IMR-90 (cell line): ENCODE data around the gene RANBP6. TPM values are rescaled to one million over a fixed set of nuclear protein-coding genes. Genes with fewer than 3 reads are reported as not detected.

Experiments used
- ATAC-seq: fragments of 200-7000 bp; cut with Tn5 transposase; 2 replicates; pipeline ENCODE4 v1.9.1; 2020; ENCODE audit warnings: low read depth, mild to moderate bottlenecking, moderate library complexity
- BruUV-seq: library from RNA; stranded (reverse); fragments of 400-500 nt; replicated peaks from 2 replicates; lab custom pipeline; 2021; lab: Mats Ljungman, UMichigan
- CTCF ChIA-PET: fragments of 300-600 bp; formaldehyde crosslinking; extraction: SDS; loops from one replicate; lab custom pipeline; 2021; ENCODE audit warnings: antibody characterized with exemption; lab: Yijun Ruan, JAX
- POLR2A ChIA-PET: fragments of 300-600 bp; sonication (Branson Sonifier 250); formaldehyde crosslinking; loops from one replicate; lab custom pipeline; 2022; ENCODE audit warnings: antibody characterized with exemption; ENCODE audit not compliant: unreplicated experiment; lab: Charles Lee
- DNase-seq: peaks from one replicate; pipeline ENCODE4 v3.0.0; 2013
- H2AFZ ChIP-seq: replicated peaks from 2 replicates; pipeline ENCODE3; 2013; ENCODE audit warnings: low read length, mild to moderate bottlenecking; ENCODE audit not compliant: poor library complexity
- H2AK5ac ChIP-seq: 2 replicates; pipeline ENCODE4 v1.6.1; 2013; ENCODE audit warnings: low read depth, low read length, inconsistent platforms
- H2AK9ac ChIP-seq: replicated peaks from 2 replicates; pipeline ENCODE3; 2013; ENCODE audit warnings: mild to moderate bottlenecking, low read depth, low read length, moderate library complexity; ENCODE audit not compliant: poor library complexity
- H2BK120ac ChIP-seq: 2 replicates; pipeline ENCODE4 v1.6.1; 2013; ENCODE audit warnings: low read depth, low read length, inconsistent platforms
- H2BK15ac ChIP-seq: 3 replicates; pipeline ENCODE4 v1.6.1; 2013; ENCODE audit warnings: low read depth, low read length, inconsistent platforms
- H2BK20ac ChIP-seq: 2 replicates; pipeline ENCODE4 v1.6.1; 2013; ENCODE audit warnings: low read depth, mild to moderate bottlenecking, inconsistent platforms, low read length, moderate library complexity
- H2BK5ac ChIP-seq: 2 replicates; pipeline ENCODE4 v1.6.1; 2013; ENCODE audit warnings: mild to moderate bottlenecking, low read depth, low read length, inconsistent platforms; ENCODE audit not compliant: poor library complexity, severe bottlenecking
- H3K14ac ChIP-seq: replicated peaks from 2 replicates; pipeline ENCODE4 v1.6.1; 2013; ENCODE audit warnings: low read depth, low read length, inconsistent platforms
- H3K18ac ChIP-seq: 2 replicates; pipeline ENCODE4 v1.6.1; 2013; ENCODE audit warnings: low read depth, low read length, control low read depth
- H3K23ac ChIP-seq: 2 replicates; pipeline ENCODE4 v1.6.1; 2013; ENCODE audit warnings: low read depth, low read length, inconsistent platforms
- H3K27ac ChIP-seq: 2 replicates; pipeline ENCODE4 v1.5.1; 2013; ENCODE audit warnings: mild to moderate bottlenecking, control low read depth, low read length; ENCODE audit not compliant: insufficient read depth
- H3K27me3 ChIP-seq: 2 replicates; pipeline ENCODE4 v1.6.1; 2013; ENCODE audit warnings: low read length; ENCODE audit not compliant: control insufficient read depth, insufficient read depth
- H3K36me3 ChIP-seq: 2 replicates; pipeline ENCODE4 v1.6.1; 2013; ENCODE audit warnings: low read length, mixed read lengths; ENCODE audit not compliant: control insufficient read depth, insufficient read depth
- H3K4ac ChIP-seq: 2 replicates; pipeline ENCODE4 v1.6.1; 2013; ENCODE audit warnings: low read depth, low read length, inconsistent platforms
- H3K4me1 ChIP-seq: 2 replicates; pipeline ENCODE4 v1.6.1; 2013; ENCODE audit warnings: low read length, mixed read lengths; ENCODE audit not compliant: control insufficient read depth, insufficient read depth
- H3K4me2 ChIP-seq: 2 replicates; pipeline ENCODE4 v1.6.1; 2013; ENCODE audit warnings: low read depth, mild to moderate bottlenecking, control low read depth, low read length, moderate library complexity
- H3K4me3 ChIP-seq: 2 replicates; pipeline ENCODE4 v1.5.1; 2013; ENCODE audit warnings: low read depth, mild to moderate bottlenecking, control low read depth, low read length, moderate library complexity; ENCODE audit not compliant: insufficient read depth
- H3K56ac ChIP-seq: 2 replicates; pipeline ENCODE4 v1.6.1; 2013; ENCODE audit warnings: low read length, inconsistent platforms; ENCODE audit not compliant: insufficient read depth; ENCODE audit errors: extremely low read depth
- H3K79me1 ChIP-seq, 2 experiments: 2 replicates each; pipeline ENCODE4 v1.6.1; 2013; ENCODE audit warnings: low read length in 2 of 2, inconsistent platforms in 1 of 2, low read depth in 1 of 2
- H3K9ac ChIP-seq: 2 replicates; pipeline ENCODE4 v1.6.1; 2013; ENCODE audit warnings: low read depth, low read length, control low read depth
- H3K9me1 ChIP-seq: 2 replicates; pipeline ENCODE4 v1.6.1; 2013; ENCODE audit warnings: low read length, inconsistent platforms; ENCODE audit not compliant: insufficient read depth
- H3K9me3 ChIP-seq: 2 replicates; pipeline ENCODE4 v1.6.1; 2013; ENCODE audit warnings: low read length; ENCODE audit not compliant: control insufficient read depth, insufficient read depth
- H4K20me1 ChIP-seq: 2 replicates; pipeline ENCODE4 v1.6.1; 2013; ENCODE audit warnings: low read length, inconsistent platforms; ENCODE audit not compliant: insufficient read depth
- H4K5ac ChIP-seq: 2 replicates; pipeline ENCODE4 v1.6.1; 2013; ENCODE audit warnings: mild to moderate bottlenecking, low read depth, low read length, control low read depth
- H4K8ac ChIP-seq, 2 experiments: 2 replicates each; pipeline ENCODE4 v1.6.1; 2013; ENCODE audit warnings: low read depth in 2 of 2, low read length in 2 of 2, control low read depth in 1 of 2, inconsistent platforms in 1 of 2
- H4K91ac ChIP-seq: 2 replicates; pipeline ENCODE4 v1.6.1; 2013; ENCODE audit warnings: low read depth, low read length, inconsistent platforms; ENCODE audit not compliant: insufficient read depth
- BHLHE40 ChIP-seq: fragments of 150-350 bp; IDR thresholded peaks from 2 replicates; pipeline ENCODE4 v1.6.1; 2016; ENCODE audit warnings: mild to moderate bottlenecking, low read depth, low read length
- CEBPB ChIP-seq: IDR thresholded peaks from 2 replicates; pipeline ENCODE4 v1.6.1; 2012; ENCODE audit warnings: low read depth, low read length, improper control_type of control experiment
- CHD1 ChIP-seq: IDR thresholded peaks from 2 replicates; pipeline ENCODE4 v1.6.1; 2012; ENCODE audit warnings: low read depth, low read length, improper control_type of control experiment
- CTCF ChIP-seq: conservative IDR thresholded peaks from 2 replicates; pipeline ENCODE4 v1.5.1; 2012; ENCODE audit warnings: mild to moderate bottlenecking, low read depth, low read length, improper control_type of control experiment
- FOS ChIP-seq: fragments of 150-350 bp; IDR thresholded peaks from 2 replicates; pipeline ENCODE4 v1.6.1; 2016; ENCODE audit warnings: low read depth, low read length
- MAFK ChIP-seq: IDR thresholded peaks from 2 replicates; pipeline ENCODE4 v1.6.1; 2012; ENCODE audit warnings: low read depth, low read length, improper control_type of control experiment
- MAZ ChIP-seq: IDR thresholded peaks from 2 replicates; pipeline ENCODE4 v1.6.1; 2012; ENCODE audit warnings: low read depth, mild to moderate bottlenecking, low read length, improper control_type of control experiment, moderate library complexity, borderline replicate concordance
- MXI1 ChIP-seq: IDR thresholded peaks from 2 replicates; pipeline ENCODE4 v1.6.1; 2012; ENCODE audit warnings: low read depth, mild to moderate bottlenecking, low read length, moderate library complexity, borderline replicate concordance
- NFE2L2 ChIP-seq: fragments of 150-350 bp; IDR thresholded peaks from 2 replicates; pipeline ENCODE4 v1.6.1; 2016; ENCODE audit warnings: low read depth, mild to moderate bottlenecking, low read length
- POLR2A ChIP-seq: IDR thresholded peaks from 2 replicates; pipeline ENCODE4 v1.6.1; 2012; ENCODE audit warnings: mild to moderate bottlenecking, low read depth, low read length
- RAD21 ChIP-seq: IDR thresholded peaks from 2 replicates; pipeline ENCODE4 v1.6.1; 2012; ENCODE audit warnings: low read length, improper control_type of control experiment
- RFX5 ChIP-seq: IDR thresholded peaks from 2 replicates; pipeline ENCODE4 v1.8.0; 2012; ENCODE audit warnings: low read depth, mild to moderate bottlenecking, low read length, moderate library complexity
- SMC3 ChIP-seq: fragments of 150-350 bp; IDR thresholded peaks from 2 replicates; pipeline ENCODE4 v1.6.1; 2016; ENCODE audit warnings: low read depth, mild to moderate bottlenecking, antibody characterized with exemption, low read length, moderate library complexity
- WGBS, 2 experiments: methylation state at CpG; one replicate each; pipeline versions ENCODE4 v1.1.5 to v1.1.7; 2013; ENCODE audit warnings: missing lambda C conversion rate in 2 of 2; ENCODE audit not compliant: insufficient read length in 1 of 2; ENCODE audit errors: extremely low coverage in 2 of 2; 5-methylcytosine and 5-hydroxymethylcytosine counted together
- dilution Hi-C: fragments of 300-500 bp; cut with HindIII; formaldehyde crosslinking; loops from one replicate; pipeline ENCODE4 v1.14.3; 2018; ENCODE audit warnings: low sequenced_read_pairs; ENCODE audit not compliant: unreplicated experiment
- in situ Hi-C: fragments of 300-500 bp; cut with MboI; formaldehyde crosslinking; loops from 3 replicates; pipeline ENCODE4 v1.14.3; 2019; ENCODE audit warnings: low sequenced_read_pairs, inconsistent platforms, mixed read lengths
- intact Hi-C: fragments of 100-400 bp; cut with micrococcal nuclease; formaldehyde crosslinking; loops from 2 replicates; pipeline ENCODE4 v1.10.0; 2022
- polyA plus RNA-seq, 3 experiments: library from polyadenylated mRNA; depleted of rRNA; stranded (reverse); fragments of >200 nt; gene quantifications; 2 replicates each; pipeline ENCODE4 v1.2.3, GENCODE V29; 2012; ENCODE audit warnings: low replicate concordance in 1 of 3
- total RNA-seq: library from RNA; depleted of rRNA; stranded (reverse); fragments of >200 nt; gene quantifications from 2 replicates; pipeline ENCODE4 v1.2.3, GENCODE V29; 2012
- TF ChIP-seq, protein P1 (sequence below): fragments of 150-350 bp; IDR thresholded peaks from 2 replicates; pipeline ENCODE4 v1.6.1; 2017; ENCODE audit warnings: mild to moderate bottlenecking, antibody characterized with exemption, low read length, low read depth

The RANBP6 gene
- total and polyA plus RNA-seq, 2 of the 4 experiments (the other 2 are of a cell fraction): 7.5 to 42.3 TPM

DNA sequence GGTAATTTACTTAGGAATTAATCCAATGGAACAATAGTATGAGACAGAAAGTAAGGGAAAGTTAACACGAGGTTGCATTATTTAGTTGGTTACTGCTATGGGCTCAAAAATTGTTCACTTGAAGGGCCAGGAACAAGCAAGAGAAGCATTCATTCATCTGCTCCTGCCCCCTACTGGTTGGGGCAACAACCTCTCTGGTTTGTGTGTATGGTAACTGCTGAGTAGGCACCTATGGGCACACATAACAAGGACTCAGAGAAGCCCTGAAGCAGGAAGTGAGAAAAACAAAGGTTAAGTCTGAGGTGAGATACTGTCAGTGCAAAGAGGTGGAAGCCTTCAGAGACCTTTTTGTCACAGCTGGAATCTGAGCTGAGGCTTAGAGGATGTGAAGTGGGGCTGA, 34.4 kb upstream of the RANBP6 start:
- WGBS, 2 experiments: no CpG with 5 or more reads among the region's 1 CpG
- Histone ChIP-seq H2BK5ac (no peak overlapping the region), H2AK9ac (no peak overlapping the region), H4K8ac (no peak overlapping the region), H3K56ac (no peak overlapping the region), H4K91ac (no peak overlapping the region), H3K36me3 (no peaks in the 10 kb centered on the region), H3K4me1 (no peaks in the 10 kb centered on the region), H2BK20ac (no peak overlapping the region), H3K27me3 (peaks cover 13% of the 10 kb centered on the region), H3K79me1 (no peaks in the 10 kb centered on the region), H4K20me1 (no peaks in the 10 kb centered on the region), H4K5ac (no peak overlapping the region), H3K14ac (no peak overlapping the region), H2BK15ac (no peak overlapping the region), H3K9me3 (no peaks in the 10 kb centered on the region), H3K23ac (no peak overlapping the region), H2BK120ac (no peak overlapping the region), H3K9ac (no peak overlapping the region), H3K27ac (no peak overlapping the region), H3K4ac (no peak overlapping the region), H3K18ac (no peak overlapping the region), H3K9me1 (no peaks in the 10 kb centered on the region), H3K4me3 (no peak overlapping the region), H2AFZ (no peak overlapping the region), H2AK5ac (no peak overlapping the region), H3K4me2 (no peak overlapping the region)
- no peak for ATAC-seq
- no TSS peak for BruUV-seq
- in situ Hi-C loops: loop anchor here (5.0 kb wide), 1 partner anchor 258 kb away; no protein-coding TSS in a partner anchor
- ChIA-PET POLR2A (no interaction called here), CTCF (no interaction called here)
- no peak for DNase-seq
- dilution Hi-C loops: no loop called here
- intact Hi-C loops: no loop called here
- no peak for TF ChIP-seq CEBPB
- no peak for TF ChIP-seq BHLHE40
- TF ChIP-seq MAFK: peak; percentile 80
- TF ChIP-seq CTCF: 0 out of 2 replicates have a peak, but pooled peaks have one; percentile 14
- no peak for TF ChIP-seq NFE2L2
- no peak for TF ChIP-seq FOS
- TF ChIP-seq RFX5: no peak
- TF ChIP-seq, protein P1, sequence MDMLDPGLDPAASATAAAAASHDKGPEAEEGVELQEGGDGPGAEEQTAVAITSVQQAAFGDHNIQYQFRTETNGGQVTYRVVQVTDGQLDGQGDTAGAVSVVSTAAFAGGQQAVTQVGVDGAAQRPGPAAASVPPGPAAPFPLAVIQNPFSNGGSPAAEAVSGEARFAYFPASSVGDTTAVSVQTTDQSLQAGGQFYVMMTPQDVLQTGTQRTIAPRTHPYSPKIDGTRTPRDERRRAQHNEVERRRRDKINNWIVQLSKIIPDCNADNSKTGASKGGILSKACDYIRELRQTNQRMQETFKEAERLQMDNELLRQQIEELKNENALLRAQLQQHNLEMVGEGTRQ: no peak
- TF ChIP-seq RAD21: 0 out of 2 replicates have a peak, but pooled peaks have one; percentile 15
- no peak for TF ChIP-seq POLR2A
- TF ChIP-seq CHD1: no peak
- TF ChIP-seq MAZ: no peak
- no peak for TF ChIP-seq MXI1
- TF ChIP-seq SMC3: no peak
